B cell (primary cell): ENCODE measurements around the gene PSMG1.

ENCODE experiments used
- CTCF ChIP-seq: fragments of 200-600 bp; IDR thresholded peaks from one replicate; pipeline ENCODE4 v1.8.0; 2022; ENCODE audit warnings: antibody characterized with exemption, mild to moderate bottlenecking
- EZH2 ChIP-seq: IDR thresholded peaks from 2 replicates; pipeline ENCODE4 v1.6.1; 2012; ENCODE audit warnings: borderline replicate concordance, low read depth, mild to moderate bottlenecking, moderate library complexity, low read length; ENCODE audit not compliant: insufficient read depth, poor library complexity, severe bottlenecking

- TF ChIP-seq CTCF (no peak), EZH2 (no peak)
These were observed 5.4 kb upstream of the PSMG1 start for GRCh38 chr21:39188521-39189139.
